Testis (tissue), 2 donors: Measurements from ENCODE around the gene CABP4.

Experiments used
- POLR2A ChIP-seq: fragments of 450-650 bp; IDR thresholded peaks from one replicate; pipeline ENCODE4 v1.6.1; 2017; ENCODE audit warnings: antibody characterized with exemption, mild to moderate bottlenecking, moderate library complexity
- TF ChIP-seq, protein P1 (sequence below), 3 experiments: fragments of 450-650 bp in 2 of 3; fragments of 200-600 bp in 1 of 3; sonication (generic) in 1 of 3; IDR thresholded peaks; one replicate each; pipeline ENCODE4 v1.5.1; 2016 to 2019; ENCODE audit warnings: antibody characterized with exemption in 3 of 3, mild to moderate bottlenecking in 2 of 3, moderate library complexity in 1 of 3

DNA sequence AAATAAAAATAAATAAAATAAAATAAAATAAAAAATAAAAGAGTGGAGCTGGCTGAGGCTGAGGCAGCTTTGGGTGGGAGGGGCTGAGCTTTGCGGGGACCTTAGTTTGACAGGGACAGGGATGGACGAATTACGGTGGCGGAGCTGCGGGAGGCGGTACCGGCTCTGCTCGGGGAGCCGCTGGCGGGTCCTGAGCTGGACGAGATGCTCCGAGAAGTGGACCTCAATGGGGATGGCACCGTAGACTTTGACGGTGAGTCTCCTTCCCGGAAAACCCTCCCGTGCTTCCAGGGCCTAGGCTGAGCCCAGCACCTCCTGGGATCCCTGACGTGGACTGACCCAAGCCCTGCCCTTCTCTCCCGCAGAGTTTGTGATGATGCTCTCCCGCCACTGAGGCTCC, 3.1 kb downstream of the CABP4 start:
- TF ChIP-seq, protein P1, sequence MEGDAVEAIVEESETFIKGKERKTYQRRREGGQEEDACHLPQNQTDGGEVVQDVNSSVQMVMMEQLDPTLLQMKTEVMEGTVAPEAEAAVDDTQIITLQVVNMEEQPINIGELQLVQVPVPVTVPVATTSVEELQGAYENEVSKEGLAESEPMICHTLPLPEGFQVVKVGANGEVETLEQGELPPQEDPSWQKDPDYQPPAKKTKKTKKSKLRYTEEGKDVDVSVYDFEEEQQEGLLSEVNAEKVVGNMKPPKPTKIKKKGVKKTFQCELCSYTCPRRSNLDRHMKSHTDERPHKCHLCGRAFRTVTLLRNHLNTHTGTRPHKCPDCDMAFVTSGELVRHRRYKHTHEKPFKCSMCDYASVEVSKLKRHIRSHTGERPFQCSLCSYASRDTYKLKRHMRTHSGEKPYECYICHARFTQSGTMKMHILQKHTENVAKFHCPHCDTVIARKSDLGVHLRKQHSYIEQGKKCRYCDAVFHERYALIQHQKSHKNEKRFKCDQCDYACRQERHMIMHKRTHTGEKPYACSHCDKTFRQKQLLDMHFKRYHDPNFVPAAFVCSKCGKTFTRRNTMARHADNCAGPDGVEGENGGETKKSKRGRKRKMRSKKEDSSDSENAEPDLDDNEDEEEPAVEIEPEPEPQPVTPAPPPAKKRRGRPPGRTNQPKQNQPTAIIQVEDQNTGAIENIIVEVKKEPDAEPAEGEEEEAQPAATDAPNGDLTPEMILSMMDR (IDR thresholded peaks at IDR 0.05): no peak
- no peak for TF ChIP-seq POLR2A
